ENCODE data around the gene DOP1B. TPM values are rescaled to one million over a fixed set of nuclear protein-coding genes. Genes with fewer than 3 reads are reported as not detected.

Gene DOP1B
- total RNA-seq, 1 donor from 2014 or later = 13.5 TPM

GRCh38 chr21:36204980-36205379 is 48.4 kb downstream of the DOP1B start:
- H3K27me3 ChIP-seq = no peaks in the 10 kb centered on the region
- no peaks in the 10 kb centered on the region for H3K9me3 ChIP-seq
- intact Hi-C loops (cut with DNase I) = no loop called here
- H3K4me3 ChIP-seq = no peak overlapping the region
- no peak overlapping the region for H3K27ac ChIP-seq
- peaks cover 9% of the 10 kb centered on the region for H3K4me1 ChIP-seq
- H3K36me3 ChIP-seq = no peaks in the 10 kb centered on the region
- no peak for DNase-seq (ENCODE audit: extremely low spot score in 2 of 2)
- TF ChIP-seq POLR2A (IDR thresholded peaks at IDR 0.05) (no peak), POLR2AphosphoS5 (IDR thresholded peaks at IDR 0.05; ENCODE audit: insufficient read depth in 1 of 2, low read depth in 1 of 2) (no peak), CTCF (IDR thresholded peaks at IDR 0.05) (no peak)

- no peak for TF ChIP-seq CTCF (IDR thresholded peaks at IDR 0.05)
- no peak for TF ChIP-seq POLR2AphosphoS5 (IDR thresholded peaks at IDR 0.05; ENCODE audit: insufficient read depth in 1 of 2, low read depth in 1 of 2)
- no peak for TF ChIP-seq POLR2A (IDR thresholded peaks at IDR 0.05)
- no peak overlapping the region for H3K4me3 ChIP-seq
- no peaks in the 10 kb centered on the region for H3K9me3 ChIP-seq
- intact Hi-C loops (cut with DNase I) = no loop called here
- H3K27ac ChIP-seq = no peak overlapping the region
- no peaks in the 10 kb centered on the region for H3K27me3 ChIP-seq
- DNase-seq (ENCODE audit: extremely low spot score in 2 of 2) = no peak
- H3K36me3 ChIP-seq = no peaks in the 10 kb centered on the region
- peaks cover 9% of the 10 kb centered on the region for H3K4me1 ChIP-seq
These were observed 49.3 kb downstream of the DOP1B start for GRCh38 chr21:36205962-36206361.

Other genes starting within 250 kb of the DOP1B start
- 28.7 TPM for gene SETD4, start 96.3 kb upstream of the DOP1B start, total RNA-seq
- gene CBR1, start 86.8 kb upstream of the DOP1B start, total RNA-seq = 369 TPM
- 45.2 TPM for gene CBR3, start 21.7 kb upstream of the DOP1B start, total RNA-seq
- gene MORC3, start 163.4 kb downstream of the DOP1B start, total RNA-seq = 51.6 TPM
- 1.7 TPM for gene CHAF1B, start 228.6 kb downstream of the DOP1B start, total RNA-seq